Activated CD4-positive, alpha-beta T cell treated with anti-CD3 and anti-CD28 coated beads for 1 hour (primary cell): ENCODE measurements around the gene A3GALT2.

ENCODE experiments used
- DNase-seq: peaks from one replicate; pipeline ENCODE4 v3.0.0-alpha.2; 2020

Gene A3GALT2

GRCh38 chr1:33349778-33350610 is 29.1 kb upstream of the A3GALT2 start:
- DNase-seq = peak; percentile 66

GRCh38 chr1:33349081-33349759 is 28.3 kb upstream of the A3GALT2 start:
- peak; percentile 13 for DNase-seq

GRCh38 chr1:33348676-33349080 is 27.8 kb upstream of the A3GALT2 start:
- DNase-seq = no peak

GRCh38 chr1:33348194-33348593 is 27.3 kb upstream of the A3GALT2 start:
- no peak for DNase-seq

GRCh38 chr1:33347650-33347992 is 26.7 kb upstream of the A3GALT2 start:
- DNase-seq = no peak

GRCh38 chr1:33346927-33347649 is 26.2 kb upstream of the A3GALT2 start:
- no peak for DNase-seq

GRCh38 chr1:33346533-33346926 is 25.6 kb upstream of the A3GALT2 start:
- no peak for DNase-seq

GRCh38 chr1:33344896-33345560 is 24.1 kb upstream of the A3GALT2 start:
- DNase-seq = no peak

GRCh38 chr1:33343539-33343938 is 22.6 kb upstream of the A3GALT2 start:
- no peak for DNase-seq

GRCh38 chr1:33342041-33342723 is 21.3 kb upstream of the A3GALT2 start:
- no peak for DNase-seq

- DNase-seq = no peak
Measured at GRCh38 chr1:33341190-33341589, 20.3 kb upstream of the A3GALT2 start.

- DNase-seq = no peak
Measured at GRCh38 chr1:33339413-33339812, 18.5 kb upstream of the A3GALT2 start.

GRCh38 chr1:33338440-33339211 is 17.7 kb upstream of the A3GALT2 start:
- DNase-seq = no peak

GRCh38 chr1:33338048-33338439 is 17.1 kb upstream of the A3GALT2 start:
- DNase-seq = no peak

GRCh38 chr1:33337441-33337840 is 16.5 kb upstream of the A3GALT2 start:
- DNase-seq = no peak

GRCh38 chr1:33336580-33336979 is 15.7 kb upstream of the A3GALT2 start:
- DNase-seq = no peak

GRCh38 chr1:33335020-33335419 is 14.1 kb upstream of the A3GALT2 start:
- no peak for DNase-seq

GRCh38 chr1:33334081-33334552 is 13.2 kb upstream of the A3GALT2 start:
- DNase-seq = no peak

- DNase-seq = no peak
Measured at GRCh38 chr1:33332881-33333280, 12.0 kb upstream of the A3GALT2 start.

- no peak for DNase-seq
Measured at GRCh38 chr1:33332357-33332789, 11.5 kb upstream of the A3GALT2 start.
